Activated T-cell treated with anti-CD3 and anti-CD28 coated beads, Interleukin-2, amount 50 U/mL, for 72 hours (primary cell): Measurements from ENCODE around the gene RANBP3. TPM values are rescaled to one million over a fixed set of nuclear protein-coding genes. Genes with fewer than 3 reads are reported as not detected.
A peak's percentile ranks its signal among the peaks of the same experiment; 100 is the strongest.
"Not testable (repeated sequence)": the region's sequence is repeated elsewhere in the genome, so short reads cannot be mapped to it uniquely, and the experiment has no call there.

Experiments
- ATAC-seq, 2 donors: fragments of 150-1000 bp; cut with Tn5 transposase; replicated peaks in 1 of 2; 2 replicates each; pipeline ENCODE4 v1.10.0; 2021; ENCODE audit warnings: moderate library complexity in 2 of 2, mild to moderate bottlenecking in 1 of 2
- DNase-seq, 2 donors: peaks; one replicate each; pipeline ENCODE4 v3.0.0; 2021 to 2022; ENCODE audit warnings: mixed read lengths in 1 of 2
- H3K27ac Mint-ChIP-seq: one replicate; pipeline ENCODE4 v1.8.0; 2022; ENCODE audit warnings: mild to moderate bottlenecking, moderate library complexity, mixed read lengths
- H3K27me3 Mint-ChIP-seq: one replicate; pipeline ENCODE4 v1.8.0; 2022; ENCODE audit warnings: low read depth, mixed read lengths
- H3K36me3 Mint-ChIP-seq, 2 donors: one replicate each; pipeline ENCODE4 v1.8.0; 2022; ENCODE audit warnings: mixed read lengths in 2 of 2, mild to moderate bottlenecking in 1 of 2; ENCODE audit not compliant: insufficient read depth in 2 of 2
- H3K4me1 Mint-ChIP-seq: one replicate; pipeline ENCODE4 v1.8.0; 2022; ENCODE audit warnings: low read depth, mixed read lengths
- H3K4me3 Mint-ChIP-seq, 2 donors: one replicate each; pipeline ENCODE4 v1.8.0; 2022; ENCODE audit warnings: mild to moderate bottlenecking in 2 of 2, mixed read lengths in 2 of 2, moderate library complexity in 2 of 2
- H3K9me3 Mint-ChIP-seq, 2 donors: one replicate each; pipeline ENCODE4 v1.8.0; 2022; ENCODE audit warnings: mixed read lengths in 2 of 2
- total RNA-seq, 2 donors: library from RNA; stranded (reverse); gene quantifications; one replicate each; pipeline ENCODE4 v1.2.3, GENCODE V29; 2022

RANBP3 gene
- total RNA-seq, 2 donors from 2014 or later, result 89.2 to 108 TPM

- no peak for DNase-seq
- H3K4me1 Mint-ChIP-seq, result peaks cover 37% of the 10 kb centered on the region
- no peaks in the 10 kb centered on the region for H3K27me3 Mint-ChIP-seq
- no peak overlapping the region for H3K27ac Mint-ChIP-seq
- ATAC-seq, result no peak
- no peak overlapping the region for H3K4me3 Mint-ChIP-seq
- no peaks in the 10 kb centered on the region for H3K9me3 Mint-ChIP-seq
- no peaks in the 10 kb centered on the region for H3K36me3 Mint-ChIP-seq
These were observed 11.6 kb upstream of the RANBP3 start for GRCh38 chr19:5989388-5990074.

GRCh38 chr19:5988517-5989387, 10.8 kb upstream of the RANBP3 start:
- DNase-seq (no peak), ATAC-seq (peak in 1 of 2 donors; percentile 65)
- Mint-ChIP-seq H3K36me3 (no peaks in the 10 kb centered on the region), H3K27me3 (no peaks in the 10 kb centered on the region), H3K4me1 (peaks cover 45% of the 10 kb centered on the region), H3K4me3 (peak overlapping the region in 1 of 2 donors; percentile 29), H3K9me3 (no peaks in the 10 kb centered on the region), H3K27ac (no peak overlapping the region)

GRCh38 chr19:5987077-5987818, 9.3 kb upstream of the RANBP3 start:
- DNase-seq (peak; percentile 62 to 76), ATAC-seq (no peak)
- H3K9me3 Mint-ChIP-seq, result no peaks in the 10 kb centered on the region
- H3K27me3 Mint-ChIP-seq, result no peaks in the 10 kb centered on the region
- H3K4me1 Mint-ChIP-seq, result peaks cover 55% of the 10 kb centered on the region
- H3K4me3 Mint-ChIP-seq, result peak overlapping the region; percentile 80 to 84
- peak overlapping the region; percentile 5 for H3K27ac Mint-ChIP-seq
- no peaks in the 10 kb centered on the region for H3K36me3 Mint-ChIP-seq

GRCh38 chr19:5985837-5986236, 7.9 kb upstream of the RANBP3 start:
- H3K36me3 Mint-ChIP-seq, ATAC-seq, H3K27ac Mint-ChIP-seq, H3K9me3 Mint-ChIP-seq, DNase-seq, H3K4me3 Mint-ChIP-seq, H3K27me3 Mint-ChIP-seq: not testable (repeated sequence)
- peaks cover 64% of the 10 kb centered on the region for H3K4me1 Mint-ChIP-seq

- no peak for DNase-seq
- Mint-ChIP-seq H3K4me1 (peaks cover 62% of the 10 kb centered on the region), H3K9me3 (no peaks in the 10 kb centered on the region), H3K4me3 (no peak overlapping the region), H3K27me3 (no peaks in the 10 kb centered on the region), H3K36me3 (peaks cover 0 to 1% of the 10 kb centered on the region in 2 donors), H3K27ac (no peak overlapping the region)
- ATAC-seq, result no peak
These were observed 7.3 kb upstream of the RANBP3 start for GRCh38 chr19:5985098-5985783.

- peaks cover 62% of the 10 kb centered on the region for H3K4me1 Mint-ChIP-seq
- H3K27ac Mint-ChIP-seq, result no peak overlapping the region
- no peaks in the 10 kb centered on the region for H3K9me3 Mint-ChIP-seq
- DNase-seq (no peak), ATAC-seq (no peak)
- H3K27me3 Mint-ChIP-seq, result no peaks in the 10 kb centered on the region
- H3K4me3 Mint-ChIP-seq, result no peak overlapping the region
- peaks cover 0 to 1% of the 10 kb centered on the region in 2 donors for H3K36me3 Mint-ChIP-seq
These were observed 6.7 kb upstream of the RANBP3 start for GRCh38 chr19:5984600-5984999.

GRCh38 chr19:5983367-5983955, 5.5 kb upstream of the RANBP3 start:
- no peak for DNase-seq
- Mint-ChIP-seq H3K9me3 (no peaks in the 10 kb centered on the region), H3K4me3 (peak overlapping the region in 1 of 2 donors; percentile 50), H3K36me3 (peaks cover 0 to 1% of the 10 kb centered on the region in 2 donors), H3K27me3 (no peaks in the 10 kb centered on the region), H3K4me1 (peaks cover 69% of the 10 kb centered on the region), H3K27ac (peak overlapping the region; percentile 77)
- no peak for ATAC-seq

GRCh38 chr19:5978606-5979552, 939 bp upstream of the RANBP3 start:
- Mint-ChIP-seq H3K4me3 (peak overlapping the region; percentile 96 to 98), H3K36me3 (peaks cover 13 to 15% of the 10 kb centered on the region in 2 donors), H3K27ac (peak overlapping the region; percentile 97), H3K4me1 (peaks cover 76% of the 10 kb centered on the region), H3K9me3 (no peaks in the 10 kb centered on the region), H3K27me3 (no peaks in the 10 kb centered on the region)
- ATAC-seq, result no peak
- DNase-seq, result no peak

GRCh38 chr19:5977222-5977784, 637 bp downstream of the RANBP3 start:
- Mint-ChIP-seq H3K4me1 (peaks cover 78% of the 10 kb centered on the region), H3K36me3 (peaks cover 13 to 15% of the 10 kb centered on the region in 2 donors), H3K27ac (peak overlapping the region; percentile 96), H3K4me3 (peak overlapping the region; percentile 96 to 98), H3K27me3 (no peaks in the 10 kb centered on the region), H3K9me3 (no peaks in the 10 kb centered on the region)
- no peak for DNase-seq
- peak in 1 of 2 donors; percentile 1 for ATAC-seq

GRCh38 chr19:5976768-5977167, 1.2 kb downstream of the RANBP3 start:
- Mint-ChIP-seq H3K27ac (peak overlapping the region; percentile 96), H3K27me3 (no peaks in the 10 kb centered on the region), H3K4me3 (peak overlapping the region; percentile 96 to 98), H3K9me3 (no peaks in the 10 kb centered on the region), H3K36me3 (peaks cover 13 to 14% of the 10 kb centered on the region in 2 donors), H3K4me1 (peaks cover 79% of the 10 kb centered on the region)
- ATAC-seq (no peak), DNase-seq (no peak)

GRCh38 chr19:5975388-5975728, 2.6 kb downstream of the RANBP3 start:
- no peak for ATAC-seq
- Mint-ChIP-seq H3K27ac (peak overlapping the region; percentile 96), H3K9me3 (no peaks in the 10 kb centered on the region), H3K36me3 (peaks cover 13 to 15% of the 10 kb centered on the region in 2 donors), H3K4me3 (peak overlapping the region; percentile 96 to 98), H3K27me3 (no peaks in the 10 kb centered on the region), H3K4me1 (peaks cover 86% of the 10 kb centered on the region)
- DNase-seq, result no peak
